Epithelial cell of alveolus of lung (primary cell): ENCODE results near the gene C12orf42. TPM values are rescaled to one million over a fixed set of nuclear protein-coding genes. Genes with fewer than 3 reads are reported as not detected.

Experiments
- total RNA-seq: library from RNA; depleted of rRNA; stranded (reverse); fragments of >200 nt; gene quantifications from 2 replicates; pipeline ENCODE4 v1.2.1, GENCODE V29; 2015

C12orf42 gene
- total RNA-seq, result not detected in 2 replicates

GRCh38 chr12:103495469-103496456 lies at the start of gene C12orf42:
Gene C12orf42, minus strand, starts transcription at chr12:103495968. Its CDS starts 17,542 bp downstream, at chr12:103478426.

Other genes with a start within 250 kb of the C12orf42 start
- not detected in 2 replicates for gene STAB2, start 91.3 kb upstream of the C12orf42 start, total RNA-seq